CD4-positive, CD25-positive, alpha-beta regulatory T cell (primary cell): ENCODE data around the gene DNMT1. TPM values are rescaled to one million over a fixed set of nuclear protein-coding genes. Genes with fewer than 3 reads are reported as not detected.

Experiments used
- ATAC-seq, 2 donors: fragments of 150-1000 bp; cut with Tn5 transposase; one replicate each; pipeline ENCODE4 v1.10.0; 2021; ENCODE audit warnings: low read depth in 2 of 2, moderate number of reproducible peaks in 2 of 2, moderate library complexity in 1 of 2
- DNase-seq, 3 donors: peaks; one replicate each; pipeline versions ENCODE4 v3.0.0 to v3.0.0-alpha.2; 2012 to 2022; ENCODE audit warnings: mixed read lengths in 1 of 3
- H3K27ac ChIP-seq: one replicate; pipeline ENCODE4 v1.7.0; 2013; ENCODE audit warnings: mild to moderate bottlenecking, low read length; ENCODE audit not compliant: insufficient read depth, poor library complexity, severe bottlenecking
- H3K27me3 ChIP-seq: one replicate; pipeline ENCODE4 v1.7.0; 2013; ENCODE audit warnings: low read length; ENCODE audit not compliant: control insufficient read depth, insufficient read depth
- H3K36me3 ChIP-seq: one replicate; pipeline ENCODE4 v1.7.0; 2013; ENCODE audit warnings: mild to moderate bottlenecking, low read length, moderate library complexity; ENCODE audit not compliant: control insufficient read depth, insufficient read depth
- H3K4me1 ChIP-seq: 2 replicates; pipeline ENCODE4 v1.7.0; 2013; ENCODE audit warnings: mild to moderate bottlenecking, low read length; ENCODE audit not compliant: insufficient read depth, control insufficient read depth, poor library complexity, severe bottlenecking
- H3K4me3 ChIP-seq: one replicate; pipeline ENCODE4 v1.7.0; 2013; ENCODE audit warnings: low read depth, mild to moderate bottlenecking, low read length, moderate library complexity
- H3K9me3 ChIP-seq, 2 experiments: 1 replicate in 1 of 2; 2 replicates in 1 of 2; pipeline ENCODE4 v1.7.0; 2013; ENCODE audit warnings: low read length in 2 of 2, mild to moderate bottlenecking in 1 of 2, moderate library complexity in 1 of 2; ENCODE audit not compliant: control insufficient read depth in 2 of 2
- H3K27ac Mint-ChIP-seq, 3 donors: one replicate each; pipeline ENCODE4 v1.8.0; 2020 to 2022; ENCODE audit warnings: mild to moderate bottlenecking in 3 of 3, mixed read lengths in 3 of 3, moderate library complexity in 2 of 3
- H3K27me3 Mint-ChIP-seq: one replicate; pipeline ENCODE4 v1.8.0; 2022; ENCODE audit warnings: mild to moderate bottlenecking, mixed read lengths
- H3K36me3 Mint-ChIP-seq: one replicate; pipeline ENCODE4 v1.8.0; 2020; ENCODE audit warnings: mixed read lengths
- H3K4me1 Mint-ChIP-seq, 4 donors: one replicate each; pipeline ENCODE4 v1.8.0; 2020 to 2022; ENCODE audit warnings: mixed read lengths in 4 of 4, mild to moderate bottlenecking in 1 of 4
- H3K4me3 Mint-ChIP-seq, 4 donors: one replicate each; pipeline ENCODE4 v1.8.0; 2020 to 2022; ENCODE audit warnings: mild to moderate bottlenecking in 4 of 4, mixed read lengths in 4 of 4, moderate library complexity in 3 of 4
- H3K9me3 Mint-ChIP-seq, 7 donors: one replicate each; pipeline ENCODE4 v1.8.0; 2020 to 2022; ENCODE audit warnings: mixed read lengths in 7 of 7, mild to moderate bottlenecking in 3 of 7, moderate library complexity in 2 of 7
- polyA plus RNA-seq, 4 donors: library from polyadenylated mRNA; unstranded; fragments of 300-500 nt; fragmentation: Illumina TruSeq; gene quantifications; one replicate each; pipeline ENCODE4 v1.2.3, GENCODE V29; 2021
- total RNA-seq: library from RNA; stranded (reverse); gene quantifications from one replicate; pipeline ENCODE4 v1.2.3, GENCODE V29; 2022

Gene DNMT1
- total and polyA plus RNA-seq, 5 donors from 2014 or later, result 78.8 to 259 (median 99.9) TPM

GRCh38 chr19:10126213-10126639 lies 68.5 kb downstream of the DNMT1 start:
- ATAC-seq, result no peak
- H3K36me3 Mint-ChIP-seq, result peaks cover 6% of the 10 kb centered on the region

DNA sequence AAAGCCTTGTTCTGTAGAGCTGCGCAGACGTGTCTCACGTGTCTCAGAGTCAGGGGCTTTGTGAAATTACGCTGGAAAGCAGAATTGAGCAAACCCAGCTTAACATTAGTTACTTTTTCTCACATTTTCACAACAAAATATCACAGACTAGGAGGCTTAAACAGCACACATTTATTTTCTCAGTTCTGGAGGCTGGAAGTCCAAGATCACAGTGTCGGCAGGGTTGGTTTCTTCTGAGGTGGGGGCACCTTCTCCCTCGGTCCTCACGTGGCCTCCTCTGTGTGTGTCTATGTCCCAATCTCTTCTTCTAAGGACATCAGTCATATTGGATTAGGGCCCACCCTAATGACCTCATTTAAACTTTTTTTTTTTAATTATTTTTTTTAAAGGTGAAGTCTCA lies 70.3 kb downstream of the DNMT1 start:
- Histone ChIP-seq H3K4me1 (peaks cover under 1% of the 10 kb centered on the region), H3K27me3 (no peaks in the 10 kb centered on the region), H3K36me3 (peaks cover 6% of the 10 kb centered on the region), H3K4me3 (no peak overlapping the region), H3K27ac (no peak overlapping the region), H3K9me3 (no peaks in the 10 kb centered on the region)
- Mint-ChIP-seq H3K4me3 (no peak overlapping the region), H3K4me1 (peaks cover 0 to 10% (median 5%) of the 10 kb centered on the region in 4 donors), H3K9me3 (no peaks in the 10 kb centered on the region), H3K27me3 (peaks cover 4% of the 10 kb centered on the region), H3K36me3 (peaks cover 3% of the 10 kb centered on the region), H3K27ac (peak overlapping the region in 2 of 3 donors; percentile 52 to 60)
- ATAC-seq, result no peak
- DNase-seq, result no peak

More at GRCh38 chr19:10126213-10126639, 68.5 kb downstream of the DNMT1 start:
- no peak for DNase-seq
- H3K27me3 ChIP-seq, result no peaks in the 10 kb centered on the region
- H3K4me3 ChIP-seq, result no peak overlapping the region
- peaks cover 0 to 4% (median 0%) of the 10 kb centered on the region in 4 donors for H3K4me1 Mint-ChIP-seq
- no peaks in the 10 kb centered on the region for H3K9me3 ChIP-seq
- peaks cover 4% of the 10 kb centered on the region for H3K27me3 Mint-ChIP-seq
- H3K4me3 Mint-ChIP-seq, result no peak overlapping the region
- no peak overlapping the region for H3K27ac Mint-ChIP-seq
- H3K27ac ChIP-seq, result no peak overlapping the region
- H3K9me3 Mint-ChIP-seq, result no peaks in the 10 kb centered on the region
- no peaks in the 10 kb centered on the region for H3K4me1 ChIP-seq
- peaks cover 12% of the 10 kb centered on the region for H3K36me3 ChIP-seq

- H3K27ac ChIP-seq, result no peak overlapping the region
- H3K4me3 ChIP-seq, result no peak overlapping the region
- no peaks in the 10 kb centered on the region for H3K27me3 ChIP-seq
- DNase-seq (no peak), ATAC-seq (no peak)
- H3K27ac Mint-ChIP-seq, result no peak overlapping the region
- no peaks in the 10 kb centered on the region for H3K9me3 Mint-ChIP-seq
- peaks cover 4% of the 10 kb centered on the region for H3K27me3 Mint-ChIP-seq
- H3K4me1 Mint-ChIP-seq, result peaks cover 0 to 23% (median 5%) of the 10 kb centered on the region in 4 donors
- H3K9me3 ChIP-seq, result no peaks in the 10 kb centered on the region
- peak overlapping the region in 2 of 4 donors; percentile 28 to 52 for H3K4me3 Mint-ChIP-seq
- peaks cover 14% of the 10 kb centered on the region for H3K4me1 ChIP-seq
- peaks cover 6% of the 10 kb centered on the region for H3K36me3 Mint-ChIP-seq
- peaks cover 14% of the 10 kb centered on the region for H3K36me3 ChIP-seq
These were observed 72.7 kb downstream of the DNMT1 start for GRCh38 chr19:10122045-10122444.

GRCh38 chr19:10120538-10121189 lies 74.1 kb downstream of the DNMT1 start:
- H3K4me1 ChIP-seq, result peaks cover 14% of the 10 kb centered on the region
- H3K4me3 Mint-ChIP-seq, result peak overlapping the region in 2 of 4 donors; percentile 36 to 68
- no peaks in the 10 kb centered on the region for H3K27me3 ChIP-seq
- peaks cover 24% of the 10 kb centered on the region for H3K36me3 ChIP-seq
- H3K9me3 Mint-ChIP-seq, result no peaks in the 10 kb centered on the region
- no peak for DNase-seq
- H3K36me3 Mint-ChIP-seq, result peaks cover 11% of the 10 kb centered on the region
- H3K4me3 ChIP-seq, result no peak overlapping the region
- peaks cover 0 to 28% (median 5%) of the 10 kb centered on the region in 4 donors for H3K4me1 Mint-ChIP-seq
- H3K27ac ChIP-seq, result no peak overlapping the region
- H3K27ac Mint-ChIP-seq, result peak overlapping the region in 1 of 3 donors; percentile 48
- peaks cover 4% of the 10 kb centered on the region for H3K27me3 Mint-ChIP-seq
- ATAC-seq, result no peak
- no peaks in the 10 kb centered on the region for H3K9me3 ChIP-seq

DNA sequence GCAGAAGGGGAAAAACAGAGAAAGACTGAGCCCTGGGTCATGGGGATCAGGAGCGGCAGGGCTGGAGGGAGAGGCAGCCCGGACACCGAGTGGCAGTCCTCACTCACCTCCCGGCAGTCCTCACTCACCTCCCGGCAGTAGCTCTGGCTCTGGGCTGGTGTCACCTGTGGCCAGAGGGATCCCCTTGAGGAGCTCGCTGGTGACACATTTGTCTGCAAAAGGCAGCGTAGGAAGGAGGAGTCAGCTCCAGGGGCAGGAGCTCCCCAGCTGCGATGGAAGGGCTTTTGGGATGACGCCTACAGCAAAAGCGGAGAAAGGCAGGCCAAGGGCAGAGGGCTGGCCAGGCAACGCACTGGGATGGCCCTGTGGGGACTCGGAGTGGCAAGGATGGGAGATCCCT lies 75.8 kb downstream of the DNMT1 start:
- peaks cover 31% of the 10 kb centered on the region for H3K36me3 ChIP-seq
- ATAC-seq (no peak), DNase-seq (no peak)
- Mint-ChIP-seq H3K4me1 (peaks cover 0 to 29% (median 5%) of the 10 kb centered on the region in 4 donors), H3K27me3 (peaks cover 4% of the 10 kb centered on the region), H3K36me3 (peaks cover 8% of the 10 kb centered on the region), H3K9me3 (no peaks in the 10 kb centered on the region), H3K27ac (peak overlapping the region; percentile 93 to 95 (median 94)), H3K4me3 (peak overlapping the region; percentile 94 to 96 (median 94))
- peak overlapping the region; percentile 70 for H3K4me3 ChIP-seq
- H3K27ac ChIP-seq, result peak overlapping the region; percentile 70
- H3K4me1 ChIP-seq, result peaks cover 14% of the 10 kb centered on the region
- H3K9me3 ChIP-seq, result no peaks in the 10 kb centered on the region
- no peaks in the 10 kb centered on the region for H3K27me3 ChIP-seq

DNA sequence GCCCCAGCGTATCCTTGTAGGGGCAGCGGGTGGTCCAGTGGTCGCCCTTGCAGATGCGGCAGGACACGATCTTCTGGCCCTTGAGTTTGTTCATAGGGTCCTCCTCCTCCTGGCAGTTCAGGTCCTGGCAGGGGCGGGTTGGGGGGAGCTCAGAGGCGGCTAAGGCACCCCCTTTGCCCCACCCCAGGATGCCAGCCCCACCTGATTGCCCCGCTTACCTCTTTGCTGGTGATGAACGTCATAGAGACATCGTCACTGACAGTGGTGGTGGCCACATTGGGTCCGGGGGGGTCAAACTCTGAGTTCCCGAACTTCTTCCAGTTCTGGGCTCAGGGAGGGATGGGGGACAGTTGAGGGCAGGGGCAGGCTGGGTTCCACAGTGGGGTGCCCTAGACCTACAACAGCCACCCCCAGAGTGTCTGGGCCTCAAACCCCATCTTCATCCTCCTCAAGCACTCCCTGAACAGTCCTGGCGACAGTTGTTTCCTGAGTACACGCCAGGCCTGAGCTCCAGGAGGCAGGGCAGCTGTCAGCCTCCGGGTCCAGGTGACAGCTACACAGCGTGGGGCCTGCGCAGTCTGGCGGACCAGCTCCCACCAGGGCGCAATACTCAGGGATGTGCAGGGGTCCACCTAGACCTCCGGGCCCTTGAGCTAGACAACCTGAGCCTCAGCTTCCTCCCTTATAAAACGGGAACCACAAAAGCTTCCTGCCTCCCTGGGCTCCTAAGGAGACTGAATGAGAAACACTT lies 77.7 kb downstream of the DNMT1 start:
- Mint-ChIP-seq H3K4me1 (peaks cover 0 to 42% (median 12%) of the 10 kb centered on the region in 4 donors), H3K4me3 (peak overlapping the region in 3 of 4 donors; percentile 19 to 96 (median 43)), H3K9me3 (no peaks in the 10 kb centered on the region), H3K27me3 (no peaks in the 10 kb centered on the region), H3K36me3 (peaks cover 8% of the 10 kb centered on the region), H3K27ac (no peak overlapping the region)
- H3K4me3 ChIP-seq, result no peak overlapping the region
- H3K9me3 ChIP-seq, result no peaks in the 10 kb centered on the region
- ATAC-seq (no peak), DNase-seq (no peak)
- H3K36me3 ChIP-seq, result peaks cover 31% of the 10 kb centered on the region
- peaks cover 30% of the 10 kb centered on the region for H3K4me1 ChIP-seq
- H3K27ac ChIP-seq, result peak overlapping the region; percentile 41
- H3K27me3 ChIP-seq, result no peaks in the 10 kb centered on the region

GRCh38 chr19:10116085-10116865 lies 78.5 kb downstream of the DNMT1 start:
- Mint-ChIP-seq H3K27ac (peak overlapping the region in 1 of 3 donors; percentile 48), H3K36me3 (peaks cover 8% of the 10 kb centered on the region), H3K27me3 (no peaks in the 10 kb centered on the region), H3K4me1 (peaks cover 0 to 49% (median 15%) of the 10 kb centered on the region in 4 donors), H3K4me3 (peak overlapping the region in 2 of 4 donors; percentile 46 to 47), H3K9me3 (no peaks in the 10 kb centered on the region)
- no peaks in the 10 kb centered on the region for H3K27me3 ChIP-seq
- no peak for DNase-seq
- H3K4me3 ChIP-seq, result no peak overlapping the region
- H3K36me3 ChIP-seq, result peaks cover 33% of the 10 kb centered on the region
- peaks cover 38% of the 10 kb centered on the region for H3K4me1 ChIP-seq
- H3K27ac ChIP-seq, result no peak overlapping the region
- no peaks in the 10 kb centered on the region for H3K9me3 ChIP-seq
- no peak for ATAC-seq
